BE2C (cell line): ENCODE measurements around the gene SPTBN1.

Source experiments
- DNase-seq: peaks from one replicate; pipeline ENCODE4 v3.0.0-alpha.2; 2020
- H3K27me3 ChIP-seq: fragments of 250-450 bp; sonication (Bioruptor Pico); 2 replicates; pipeline ENCODE4 v1.5.1; 2020; ENCODE audit warnings: mild to moderate bottlenecking
- H3K36me3 ChIP-seq: fragments of 250-450 bp; sonication (Bioruptor Pico); 2 replicates; pipeline ENCODE4 v1.5.1; 2020; ENCODE audit warnings: mild to moderate bottlenecking
- H3K4me1 ChIP-seq: fragments of 250-450 bp; sonication (Bioruptor Pico); 2 replicates; pipeline ENCODE4 v1.5.1; 2020
- H3K4me3 ChIP-seq: 2 replicates; pipeline ENCODE4 v1.5.1; 2011; ENCODE audit warnings: low read depth, low read length
- H3K9me3 ChIP-seq: fragments of 250-450 bp; sonication (Bioruptor Pico); 2 replicates; pipeline ENCODE4 v1.5.1; 2020
- TF ChIP-seq, protein P1 (sequence below): IDR thresholded peaks from 2 replicates; pipeline ENCODE4 v1.5.1; 2012; ENCODE audit warnings: mild to moderate bottlenecking, low read depth, low read length

SPTBN1 gene

DNA sequence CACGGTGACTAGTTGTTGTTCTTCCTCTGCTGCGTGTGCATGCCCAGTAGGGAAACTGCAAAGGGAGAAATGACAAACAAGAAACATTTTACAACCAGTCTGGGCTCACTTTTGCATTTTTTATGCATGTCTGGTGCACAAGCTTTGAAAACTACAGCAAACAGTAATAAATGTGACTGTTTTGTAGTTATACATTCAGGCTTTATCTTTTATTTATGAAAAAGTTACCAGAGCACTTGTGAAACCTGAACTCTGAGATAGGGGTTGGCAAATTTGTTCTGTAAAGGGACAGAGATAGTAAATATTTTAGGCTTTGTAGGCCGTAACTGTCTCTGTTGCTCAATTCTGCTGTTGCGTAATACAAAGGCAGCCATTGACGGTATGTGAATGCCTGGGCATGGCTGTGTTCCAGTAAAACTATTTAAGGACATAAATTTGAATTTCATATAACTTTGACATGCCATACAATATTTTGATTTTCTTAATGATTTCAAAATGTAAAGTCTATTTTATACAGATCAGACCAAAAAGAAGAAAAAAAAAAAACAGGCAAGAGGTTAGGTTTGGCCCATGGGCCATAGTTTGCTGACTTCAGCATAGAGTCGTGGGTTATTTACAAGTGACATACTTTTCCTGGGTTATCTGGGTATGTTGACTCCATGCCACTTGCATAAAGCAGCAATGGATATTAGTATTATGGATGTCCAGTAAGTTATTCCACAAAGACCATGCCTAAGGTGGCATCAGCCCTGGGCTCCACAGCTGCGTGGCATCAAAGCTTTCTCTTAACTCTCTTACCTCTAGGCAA, 213.8 kb downstream of the SPTBN1 start:
- Histone ChIP-seq H3K4me1 (peaks cover 4% of the 10 kb centered on the region; the same call in 1 of the 2 replicates), H3K27me3 (no peaks in the 10 kb centered on the region), H3K36me3 (peaks cover 27% of the 10 kb centered on the region), H3K9me3 (no peaks in the 10 kb centered on the region), H3K4me3 (no peak overlapping the region)
- TF ChIP-seq, protein P1, sequence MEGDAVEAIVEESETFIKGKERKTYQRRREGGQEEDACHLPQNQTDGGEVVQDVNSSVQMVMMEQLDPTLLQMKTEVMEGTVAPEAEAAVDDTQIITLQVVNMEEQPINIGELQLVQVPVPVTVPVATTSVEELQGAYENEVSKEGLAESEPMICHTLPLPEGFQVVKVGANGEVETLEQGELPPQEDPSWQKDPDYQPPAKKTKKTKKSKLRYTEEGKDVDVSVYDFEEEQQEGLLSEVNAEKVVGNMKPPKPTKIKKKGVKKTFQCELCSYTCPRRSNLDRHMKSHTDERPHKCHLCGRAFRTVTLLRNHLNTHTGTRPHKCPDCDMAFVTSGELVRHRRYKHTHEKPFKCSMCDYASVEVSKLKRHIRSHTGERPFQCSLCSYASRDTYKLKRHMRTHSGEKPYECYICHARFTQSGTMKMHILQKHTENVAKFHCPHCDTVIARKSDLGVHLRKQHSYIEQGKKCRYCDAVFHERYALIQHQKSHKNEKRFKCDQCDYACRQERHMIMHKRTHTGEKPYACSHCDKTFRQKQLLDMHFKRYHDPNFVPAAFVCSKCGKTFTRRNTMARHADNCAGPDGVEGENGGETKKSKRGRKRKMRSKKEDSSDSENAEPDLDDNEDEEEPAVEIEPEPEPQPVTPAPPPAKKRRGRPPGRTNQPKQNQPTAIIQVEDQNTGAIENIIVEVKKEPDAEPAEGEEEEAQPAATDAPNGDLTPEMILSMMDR, result no peak
- no peak for DNase-seq

DNA sequence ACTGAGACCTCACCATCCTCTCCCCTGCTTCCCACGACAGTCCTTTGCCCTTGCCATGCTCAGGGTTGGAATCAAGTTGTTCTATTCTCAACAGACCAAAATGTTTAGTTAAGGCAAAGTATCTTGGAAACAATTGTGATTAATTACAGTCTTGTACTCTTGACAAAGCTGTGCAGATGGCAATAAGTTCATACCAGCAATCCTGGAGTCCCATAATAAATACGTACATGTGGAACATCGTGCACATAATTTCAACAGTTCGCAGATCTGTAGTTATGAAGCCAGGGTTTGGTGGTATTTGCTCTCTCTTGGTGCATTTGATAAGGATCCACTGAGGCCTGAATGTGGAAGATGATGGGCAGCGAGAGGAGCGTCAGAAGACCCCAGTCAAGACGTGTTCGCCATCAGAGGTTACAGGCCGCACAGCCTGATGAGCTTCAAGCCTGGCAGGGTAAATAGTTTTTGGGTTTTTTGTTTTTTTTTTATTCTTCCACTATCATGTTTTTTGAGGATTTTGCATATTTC, 214.4 kb downstream of the SPTBN1 start:
- Histone ChIP-seq H3K9me3 (no peaks in the 10 kb centered on the region), H3K4me1 (no peaks in the 10 kb centered on the region), H3K36me3 (peaks cover 26% of the 10 kb centered on the region), H3K27me3 (no peaks in the 10 kb centered on the region), H3K4me3 (no peak overlapping the region)
- no peak for DNase-seq
- TF ChIP-seq, protein P1, result no peak

DNA sequence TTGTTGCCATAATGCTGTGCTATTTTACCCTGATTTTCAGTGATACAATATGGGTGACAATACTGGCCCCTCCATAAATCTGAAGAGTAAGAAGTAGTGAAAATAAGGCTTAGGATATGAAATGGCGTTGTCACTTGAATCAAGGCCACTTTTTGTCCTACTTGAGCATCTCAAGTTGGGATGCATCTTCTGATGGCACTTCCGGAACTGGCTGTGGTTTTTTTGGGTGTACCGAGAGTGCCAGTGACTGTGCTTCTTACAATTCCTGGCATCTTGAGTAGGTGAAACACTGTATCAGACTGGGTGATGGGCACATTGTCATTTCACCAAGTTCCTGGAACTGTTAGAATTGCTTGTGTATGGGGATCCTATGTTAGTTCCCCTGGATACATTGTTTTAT, 214.9 kb downstream of the SPTBN1 start:
- Histone ChIP-seq H3K27me3 (no peaks in the 10 kb centered on the region), H3K4me1 (no peaks in the 10 kb centered on the region), H3K9me3 (no peaks in the 10 kb centered on the region), H3K4me3 (no peak overlapping the region), H3K36me3 (peaks cover 22% of the 10 kb centered on the region)
- no peak for DNase-seq
- TF ChIP-seq, protein P1, result no peak

GRCh38 chr2:54671875-54672589, 215.9 kb downstream of the SPTBN1 start:
- H3K4me1 ChIP-seq, result no peaks in the 10 kb centered on the region
- H3K4me3 ChIP-seq, result no peak overlapping the region
- peaks cover 14% of the 10 kb centered on the region for H3K36me3 ChIP-seq
- TF ChIP-seq, protein P1, result no peak
- no peak for DNase-seq
- H3K27me3 ChIP-seq, result no peaks in the 10 kb centered on the region
- no peaks in the 10 kb centered on the region for H3K9me3 ChIP-seq

DNA sequence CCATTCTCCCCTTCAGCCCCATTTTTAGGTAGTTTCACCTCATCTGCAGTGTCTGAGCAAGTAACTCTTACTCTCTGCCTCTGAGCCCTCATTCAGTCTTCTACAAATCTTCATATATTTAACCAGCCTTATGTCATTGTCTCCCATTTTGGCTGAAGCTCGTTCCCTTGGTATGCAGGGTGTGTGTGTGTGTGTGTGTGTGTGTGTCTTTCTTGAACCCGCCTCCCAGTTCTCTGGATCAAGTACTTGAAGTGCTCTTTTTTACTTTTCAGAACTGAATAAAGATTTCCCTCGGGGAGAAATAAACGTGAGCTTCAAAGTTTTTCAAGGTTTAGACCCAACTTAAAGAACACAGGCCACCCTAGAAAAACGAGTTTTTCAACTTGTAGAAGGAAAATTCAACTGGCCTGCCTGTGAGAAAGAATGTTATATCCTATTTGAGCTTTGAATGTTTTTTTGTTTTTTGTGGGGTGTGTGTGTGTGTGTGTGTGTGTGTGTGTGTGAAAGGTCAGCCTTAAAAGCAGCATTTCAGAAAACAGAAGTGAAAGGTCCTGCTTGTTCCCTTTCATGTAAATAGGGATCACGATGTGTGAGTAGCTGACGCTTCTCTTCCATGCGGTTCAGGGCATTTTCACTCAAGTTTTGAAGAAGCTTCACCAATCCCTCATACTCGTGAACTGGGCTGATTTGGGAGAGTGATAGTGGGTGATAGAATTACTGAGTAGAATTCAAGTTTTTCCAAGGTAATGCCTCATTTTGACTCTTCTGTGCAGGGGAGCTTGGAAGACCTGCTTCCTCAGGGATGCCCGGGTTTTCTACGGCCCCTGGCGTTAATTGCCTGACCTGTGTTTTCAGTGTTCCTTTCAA, 216.7 kb downstream of the SPTBN1 start:
- TF ChIP-seq, protein P1, result no peak
- Histone ChIP-seq H3K27me3 (no peaks in the 10 kb centered on the region), H3K9me3 (no peaks in the 10 kb centered on the region), H3K4me3 (no peak overlapping the region), H3K36me3 (peaks cover 8% of the 10 kb centered on the region), H3K4me1 (no peaks in the 10 kb centered on the region)
- DNase-seq, result no peak
